K562 (cell line): ENCODE results near the gene COX7A1. TPM values are rescaled to one million over a fixed set of nuclear protein-coding genes. Genes with fewer than 3 reads are reported as not detected.

Experiments
- COPS2 ChIP-seq: fragments of 450-650 bp; conservative IDR thresholded peaks from 2 replicates; pipeline ENCODE4 v1.6.1; 2016; ENCODE audit warnings: mild to moderate bottlenecking, moderate library complexity
- CXXC5 ChIP-seq: fragments of 250-450 bp; sonication (Bioruptor Pico); IDR thresholded peaks from 2 replicates; pipeline ENCODE4 v1.8.0; 2022; ENCODE audit warnings: inconsistent platforms, mild to moderate bottlenecking, moderate library complexity
- DACH1 ChIP-seq: fragments of 450-650 bp; IDR thresholded peaks from 2 replicates; pipeline ENCODE4 v1.6.1; 2018; ENCODE audit not compliant: partially characterized antibody
- HIVEP1 ChIP-seq: fragments of 250-450 bp; sonication (Bioruptor Pico); IDR thresholded peaks from 2 replicates; pipeline ENCODE4 v1.4.0; 2020; ENCODE audit warnings: mild to moderate bottlenecking
- POLR3A ChIP-seq: IDR thresholded peaks from 2 replicates; pipeline ENCODE4 v1.6.1; 2011; ENCODE audit warnings: borderline replicate concordance, mild to moderate bottlenecking, moderate library complexity; ENCODE audit not compliant: insufficient read length, insufficient read depth; ENCODE audit errors: extremely low read depth
- XRCC5 ChIP-seq: fragments of 200-400 bp; formaldehyde crosslinking; IDR thresholded peaks from 2 replicates; pipeline ENCODE4 v1.6.1; 2017; ENCODE audit warnings: low read depth, mild to moderate bottlenecking, low read length
- polyA plus RNA-seq, 8 experiments: library from polyadenylated mRNA; depleted of rRNA in 4 of 8; stranded (reverse) in 5 of 8; unstranded in 3 of 8; fragments of >200 nt; fragmentation: Nextera tagmentation in 2 of 8; fragmentation: Illumina TruSeq in 1 of 8; extraction: Ambion mirVana in 2 of 8; extraction: Trizol in 1 of 8; gene quantifications; 2 replicates each; pipeline versions ENCODE4 v1.2.1 to v1.2.3, GENCODE V29; 2011 to 2014; ENCODE audit warnings: inconsistent platforms in 1 of 8, missing spikeins in 1 of 8
- total RNA-seq, 7 experiments: library from RNA; depleted of rRNA in 6 of 7; stranded (reverse); fragments of >200 nt in 6 of 7; fragmentation: Illumina TruSeq in 2 of 7; extraction: Trizol in 2 of 7; gene quantifications; 2 replicates each; pipeline versions ENCODE4 v1.2.1 to v1.2.3, GENCODE V29; 2011 to 2021; ENCODE audit warnings: low replicate concordance in 1 of 7
- TF ChIP-seq, protein P1 (sequence below), 2 experiments: fragments of 450-650 bp; IDR thresholded peaks; 2 replicates each; pipeline ENCODE4 v1.6.1; 2016; ENCODE audit warnings: mild to moderate bottlenecking in 2 of 2, borderline replicate concordance in 1 of 2, low read depth in 1 of 2, moderate library complexity in 1 of 2
- TF ChIP-seq, protein P2 (sequence below): fragments of 450-650 bp; IDR thresholded peaks from 2 replicates; pipeline ENCODE4 v1.6.1; 2016; ENCODE audit warnings: low read depth, mild to moderate bottlenecking, moderate library complexity
- TF ChIP-seq, protein P3 (sequence below): fragments of 450-650 bp; IDR thresholded peaks from 2 replicates; pipeline ENCODE4 v1.6.1; 2016; ENCODE audit warnings: low read depth

The COX7A1 gene
- total and polyA plus RNA-seq, 9 of the 15 experiments (the other 6 are each of a cell fraction or from before 2014, with no cell fraction given): 0.08 TPM; not detected in 8

DNA sequence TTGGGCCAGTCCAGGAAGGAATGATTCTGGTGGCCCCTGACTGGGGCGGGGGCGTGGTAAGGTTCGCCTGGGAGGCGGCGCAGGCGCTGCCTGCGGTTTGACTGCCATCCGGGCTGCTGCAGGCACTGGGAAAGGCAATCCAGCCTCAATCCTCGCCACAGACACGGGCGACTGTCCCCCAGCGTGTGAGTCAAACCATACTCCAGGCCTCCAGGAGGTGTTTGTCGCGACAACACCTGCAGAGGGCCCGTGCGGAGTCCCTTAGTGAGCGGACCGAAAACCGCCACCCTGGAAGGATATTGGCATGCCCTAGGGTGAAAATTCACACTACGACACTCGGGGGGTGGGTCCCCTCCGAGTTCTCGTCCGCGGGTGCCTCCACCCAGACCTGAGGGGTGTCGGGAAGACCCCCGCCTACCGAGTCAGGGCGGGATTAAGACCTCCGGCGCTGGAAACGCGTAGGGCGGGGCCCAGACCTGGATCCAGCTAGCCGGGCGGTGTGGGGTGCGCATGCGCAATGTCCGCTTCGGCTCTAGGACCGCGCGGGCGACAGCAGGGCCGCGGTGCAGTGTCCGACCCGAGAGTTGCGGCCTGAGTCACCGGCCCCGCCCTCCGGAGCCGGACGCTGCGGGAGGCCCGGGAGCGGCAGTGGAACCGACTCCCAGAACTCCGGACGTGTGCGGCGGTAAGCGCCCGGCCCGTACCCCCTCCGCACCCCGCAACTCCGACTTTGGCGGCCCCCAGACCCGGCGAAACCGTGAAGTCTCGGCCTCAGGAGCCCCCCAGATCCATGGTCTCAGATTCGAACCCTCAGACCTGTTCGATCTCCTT is 12.6 kb downstream of the COX7A1 start, which contains the start of gene CAPNS1 (continued):
- TF ChIP-seq, protein P1, sequence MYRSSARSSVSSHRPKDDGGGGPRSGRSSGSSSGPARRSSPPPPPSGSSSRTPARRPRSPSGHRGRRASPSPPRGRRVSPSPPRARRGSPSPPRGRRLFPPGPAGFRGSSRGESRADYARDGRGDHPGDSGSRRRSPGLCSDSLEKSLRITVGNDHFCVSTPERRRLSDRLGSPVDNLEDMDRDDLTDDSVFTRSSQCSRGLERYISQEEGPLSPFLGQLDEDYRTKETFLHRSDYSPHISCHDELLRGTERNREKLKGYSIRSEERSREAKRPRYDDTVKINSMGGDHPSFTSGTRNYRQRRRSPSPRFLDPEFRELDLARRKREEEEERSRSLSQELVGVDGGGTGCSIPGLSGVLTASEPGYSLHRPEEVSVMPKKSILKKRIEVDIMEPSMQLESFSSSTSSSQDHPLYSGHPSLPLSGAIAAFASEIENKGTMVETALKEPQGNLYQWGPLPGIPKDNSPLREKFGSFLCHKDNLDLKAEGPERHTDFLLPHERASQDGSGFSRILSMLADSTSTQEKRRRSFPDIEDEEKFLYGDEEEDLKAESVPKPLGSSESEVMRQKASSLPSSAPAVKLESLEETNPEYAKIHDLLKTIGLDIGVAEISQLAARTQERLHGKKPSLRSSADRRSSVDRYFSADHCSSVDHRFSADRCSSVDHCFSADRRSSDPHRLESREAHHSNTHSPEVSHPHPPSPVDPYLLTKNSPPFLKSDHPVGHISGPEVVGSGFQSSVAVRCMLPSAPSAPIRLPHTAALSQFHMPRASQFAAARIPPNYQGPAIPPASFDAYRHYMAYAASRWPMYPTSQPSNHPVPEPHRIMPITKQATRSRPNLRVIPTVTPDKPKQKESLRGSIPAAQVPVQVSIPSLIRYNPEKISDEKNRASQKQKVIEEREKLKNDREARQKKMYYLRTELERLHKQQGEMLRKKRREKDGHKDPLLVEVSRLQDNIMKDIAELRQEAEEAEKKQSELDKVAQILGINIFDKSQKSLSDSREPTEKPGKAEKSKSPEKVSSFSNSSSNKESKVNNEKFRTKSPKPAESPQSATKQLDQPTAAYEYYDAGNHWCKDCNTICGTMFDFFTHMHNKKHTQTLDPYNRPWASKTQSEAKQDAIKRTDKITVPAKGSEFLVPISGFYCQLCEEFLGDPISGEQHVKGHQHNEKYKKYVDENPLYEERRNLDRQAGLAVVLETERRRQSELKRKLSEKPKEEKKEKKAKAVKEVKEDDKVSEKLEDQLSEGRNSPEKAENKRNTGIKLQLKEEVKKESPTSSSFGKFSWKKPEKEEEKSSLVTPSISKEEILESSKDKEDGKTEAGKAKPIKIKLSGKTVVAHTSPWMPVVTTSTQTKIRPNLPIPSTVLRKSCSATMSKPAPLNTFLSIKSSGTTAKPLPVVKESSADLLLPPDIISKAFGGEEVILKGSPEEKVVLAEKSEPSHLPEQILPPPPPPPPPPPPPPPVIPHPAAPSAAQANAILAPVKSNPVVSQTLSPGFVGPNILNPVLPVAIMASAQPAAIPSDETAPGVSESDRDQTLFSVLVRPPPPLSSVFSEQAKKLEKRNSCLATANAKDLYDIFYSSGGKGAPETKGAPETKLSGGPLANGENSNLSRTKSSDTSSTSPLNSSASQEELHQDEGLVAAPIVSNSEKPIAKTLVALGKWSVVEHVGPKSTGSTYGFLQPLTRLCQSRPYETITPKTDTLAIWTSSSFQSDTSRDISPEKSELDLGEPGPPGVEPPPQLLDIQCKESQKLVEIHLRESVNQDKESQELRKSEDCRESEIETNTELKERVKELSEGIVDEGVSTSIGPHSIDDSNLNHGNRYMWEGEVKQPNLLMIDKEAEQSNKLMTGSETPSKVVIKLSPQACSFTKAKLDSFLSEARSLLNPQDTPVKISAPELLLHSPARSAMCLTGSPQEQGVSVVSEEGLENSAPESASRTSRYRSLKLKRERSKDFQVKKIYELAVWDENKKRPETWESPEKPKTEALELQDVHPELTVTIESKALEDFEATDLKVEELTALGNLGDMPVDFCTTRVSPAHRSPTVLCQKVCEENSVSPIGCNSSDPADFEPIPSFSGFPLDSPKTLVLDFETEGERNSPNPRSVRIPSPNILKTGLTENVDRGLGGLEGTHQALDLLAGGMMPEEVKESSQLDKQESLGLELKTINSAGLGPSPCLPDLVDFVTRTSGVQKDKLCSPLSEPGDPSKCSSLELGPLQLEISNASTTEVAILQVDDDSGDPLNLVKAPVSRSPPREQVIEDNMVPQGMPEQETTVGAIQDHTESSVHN (IDR thresholded peaks at IDR 0.05; ENCODE audit: borderline replicate concordance in 1 of 2, low read depth in 1 of 2): no peak
- no peak for TF ChIP-seq POLR3A
- peak; percentile 93 for TF ChIP-seq CXXC5
- no peak for TF ChIP-seq COPS2
- no peak for TF ChIP-seq DACH1
- peak; percentile 17; the same call in 1 of the 2 replicates for TF ChIP-seq XRCC5
- TF ChIP-seq HIVEP1 (CRISPR knock-in tag): no peak
- TF ChIP-seq, protein P2, sequence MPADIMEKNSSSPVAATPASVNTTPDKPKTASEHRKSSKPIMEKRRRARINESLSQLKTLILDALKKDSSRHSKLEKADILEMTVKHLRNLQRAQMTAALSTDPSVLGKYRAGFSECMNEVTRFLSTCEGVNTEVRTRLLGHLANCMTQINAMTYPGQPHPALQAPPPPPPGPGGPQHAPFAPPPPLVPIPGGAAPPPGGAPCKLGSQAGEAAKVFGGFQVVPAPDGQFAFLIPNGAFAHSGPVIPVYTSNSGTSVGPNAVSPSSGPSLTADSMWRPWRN: no peak
- TF ChIP-seq, protein P3, sequence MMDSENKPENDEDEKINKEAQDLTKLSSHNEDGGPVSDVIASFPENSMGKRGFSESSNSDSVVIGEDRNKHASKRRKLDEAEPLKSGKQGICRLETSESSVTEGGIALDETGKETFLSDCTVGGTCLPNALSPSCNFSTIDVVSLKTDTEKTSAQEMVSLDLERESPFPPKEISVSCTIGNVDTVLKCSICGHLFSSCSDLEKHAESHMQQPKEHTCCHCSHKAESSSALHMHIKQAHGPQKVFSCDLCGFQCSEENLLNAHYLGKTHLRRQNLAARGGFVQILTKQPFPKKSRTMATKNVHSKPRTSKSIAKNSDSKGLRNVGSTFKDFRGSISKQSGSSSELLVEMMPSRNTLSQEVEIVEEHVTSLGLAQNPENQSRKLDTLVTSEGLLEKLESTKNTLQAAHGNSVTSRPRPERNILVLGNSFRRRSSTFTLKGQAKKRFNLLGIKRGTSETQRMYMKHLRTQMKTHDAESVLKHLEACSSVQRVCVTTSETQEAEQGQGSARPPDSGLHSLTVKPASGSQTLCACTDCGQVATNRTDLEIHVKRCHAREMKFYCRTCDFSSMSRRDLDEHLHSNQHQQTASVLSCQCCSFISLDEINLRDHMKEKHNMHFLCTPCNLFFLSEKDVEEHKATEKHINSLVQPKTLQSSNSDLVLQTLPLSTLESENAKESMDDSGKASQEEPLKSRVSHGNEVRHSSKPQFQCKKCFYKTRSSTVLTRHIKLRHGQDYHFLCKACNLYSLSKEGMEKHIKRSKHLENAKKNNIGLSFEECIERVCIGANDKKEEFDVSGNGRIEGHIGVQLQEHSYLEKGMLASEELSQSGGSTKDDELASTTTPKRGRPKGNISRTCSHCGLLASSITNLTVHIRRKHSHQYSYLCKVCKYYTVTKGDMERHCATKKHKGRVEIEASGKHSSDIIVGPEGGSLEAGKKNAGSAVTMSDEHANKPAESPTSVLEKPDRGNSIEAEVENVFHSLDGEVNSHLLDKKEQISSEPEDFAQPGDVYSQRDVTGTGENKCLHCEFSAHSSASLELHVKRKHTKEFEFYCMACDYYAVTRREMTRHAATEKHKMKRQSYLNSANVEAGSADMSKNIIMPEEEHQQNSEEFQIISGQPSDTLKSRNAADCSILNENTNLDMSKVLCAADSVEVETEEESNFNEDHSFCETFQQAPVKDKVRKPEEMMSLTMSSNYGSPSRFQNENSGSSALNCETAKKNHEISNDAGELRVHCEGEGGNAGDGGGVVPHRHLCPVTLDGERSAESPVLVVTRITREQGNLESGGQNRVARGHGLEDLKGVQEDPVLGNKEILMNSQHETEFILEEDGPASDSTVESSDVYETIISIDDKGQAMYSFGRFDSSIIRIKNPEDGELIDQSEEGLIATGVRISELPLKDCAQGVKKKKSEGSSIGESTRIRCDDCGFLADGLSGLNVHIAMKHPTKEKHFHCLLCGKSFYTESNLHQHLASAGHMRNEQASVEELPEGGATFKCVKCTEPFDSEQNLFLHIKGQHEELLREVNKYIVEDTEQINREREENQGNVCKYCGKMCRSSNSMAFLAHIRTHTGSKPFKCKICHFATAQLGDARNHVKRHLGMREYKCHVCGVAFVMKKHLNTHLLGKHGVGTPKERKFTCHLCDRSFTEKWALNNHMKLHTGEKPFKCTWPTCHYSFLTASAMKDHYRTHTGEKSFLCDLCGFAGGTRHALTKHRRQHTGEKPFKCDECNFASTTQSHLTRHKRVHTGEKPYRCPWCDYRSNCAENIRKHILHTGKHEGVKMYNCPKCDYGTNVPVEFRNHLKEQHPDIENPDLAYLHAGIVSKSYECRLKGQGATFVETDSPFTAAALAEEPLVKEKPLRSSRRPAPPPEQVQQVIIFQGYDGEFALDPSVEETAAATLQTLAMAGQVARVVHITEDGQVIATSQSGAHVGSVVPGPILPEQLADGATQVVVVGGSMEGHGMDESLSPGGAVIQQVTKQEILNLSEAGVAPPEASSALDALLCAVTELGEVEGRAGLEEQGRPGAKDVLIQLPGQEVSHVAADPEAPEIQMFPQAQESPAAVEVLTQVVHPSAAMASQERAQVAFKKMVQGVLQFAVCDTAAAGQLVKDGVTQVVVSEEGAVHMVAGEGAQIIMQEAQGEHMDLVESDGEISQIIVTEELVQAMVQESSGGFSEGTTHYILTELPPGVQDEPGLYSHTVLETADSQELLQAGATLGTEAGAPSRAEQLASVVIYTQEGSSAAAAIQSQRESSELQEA: no peak; the same call in 1 of the 2 replicates
